Measurements from ENCODE around the gene CSN3.

DNA sequence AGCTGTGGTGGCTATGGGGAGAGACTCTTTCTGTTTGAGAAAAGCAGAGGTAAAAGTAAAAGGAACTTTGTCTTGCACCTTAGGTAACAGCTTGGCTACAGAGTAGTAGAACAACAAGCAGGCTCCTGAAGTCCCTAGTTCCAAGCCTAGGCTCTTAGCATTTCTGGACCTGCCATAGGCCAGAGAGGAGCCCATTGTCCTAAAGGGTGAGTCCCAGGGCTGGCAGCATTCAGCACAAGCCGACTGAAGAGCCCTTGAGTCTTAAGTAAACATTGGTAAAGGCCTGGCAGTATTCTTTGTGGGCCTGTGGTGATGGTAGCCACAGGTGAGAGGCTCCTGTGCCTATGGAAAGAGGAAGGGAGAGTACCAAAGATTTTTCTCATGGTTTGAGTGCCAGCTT lies 38.2 kb downstream of the CSN3 start:
- TF ChIP-seq MTA3 (IDR thresholded peaks at IDR 0.05; ENCODE audit: borderline replicate concordance, low read length) (no peak), ATF7 (IDR thresholded peaks at IDR 0.05; ENCODE audit: low read depth) (no peak), HDAC2 (IDR thresholded peaks at IDR 0.05) (no peak), HDGF (IDR thresholded peaks at IDR 0.05) (no peak), MYB (IDR thresholded peaks at IDR 0.05; ENCODE audit: borderline replicate concordance, low read depth, low read length) (no peak)

All from GM12878 (cell line).